Thoracic aorta (tissue), 2 donors: ENCODE data around the gene DNM1. TPM values are rescaled to one million over a fixed set of nuclear protein-coding genes. Genes with fewer than 3 reads are reported as not detected.

Source experiments
- ATAC-seq: fragments of 150-250 bp; one replicate; pipeline ENCODE4 v1.8.0; 2017; ENCODE audit warnings: low read depth; ENCODE audit not compliant: insufficient number of reproducible peaks, low FRiP score
- DNase-seq: peaks from one replicate; pipeline ENCODE4 v3.0.0-alpha.2; 2020; ENCODE audit warnings: low spot score
- H3K27ac ChIP-seq, 2 donors: fragments of 200-600 bp; sonication (generic); 1 replicate in 1 of 2; 2 replicates in 1 of 2; pipeline ENCODE4 v1.5.1; 2016; ENCODE audit warnings: mild to moderate bottlenecking in 2 of 2, moderate library complexity in 2 of 2
- H3K27me3 ChIP-seq: fragments of 200-600 bp; sonication (generic); replicated peaks from 2 replicates; pipeline ENCODE4 v1.6.0; 2016; ENCODE audit warnings: mild to moderate bottlenecking; ENCODE audit not compliant: insufficient read depth
- H3K36me3 ChIP-seq: fragments of 200-600 bp; sonication (generic); one replicate; pipeline ENCODE4 v1.5.1; 2016
- H3K4me1 ChIP-seq, 2 donors: fragments of 200-600 bp; sonication (generic); 1 replicate in 1 of 2; 2 replicates in 1 of 2; pipeline versions ENCODE4 v1.5.1 to v1.6.0; 2016; ENCODE audit warnings: low read depth in 2 of 2, mild to moderate bottlenecking in 1 of 2; ENCODE audit not compliant: control insufficient read depth in 1 of 2
- H3K4me3 ChIP-seq: fragments of 200-600 bp; sonication (generic); 2 replicates; pipeline ENCODE4 v1.5.1; 2016; ENCODE audit warnings: mild to moderate bottlenecking
- H3K9me3 ChIP-seq: fragments of 200-600 bp; sonication (generic); 2 replicates; pipeline ENCODE4 v1.5.1; 2016
- CTCF ChIP-seq: fragments of 200-600 bp; sonication (generic); IDR thresholded peaks from one replicate; pipeline ENCODE4 v1.5.1; 2019; ENCODE audit warnings: antibody characterized with exemption
- total RNA-seq, 2 donors: library from RNA; depleted of rRNA; stranded (reverse); fragments of >200 nt; gene quantifications; one replicate each; pipeline versions ENCODE4 v1.1.0 to v1.2.3, GENCODE V29; 2016

The DNM1 gene
- total RNA-seq, 2 donors from 2014 or later, result 7.2 to 9.7 TPM

DNA sequence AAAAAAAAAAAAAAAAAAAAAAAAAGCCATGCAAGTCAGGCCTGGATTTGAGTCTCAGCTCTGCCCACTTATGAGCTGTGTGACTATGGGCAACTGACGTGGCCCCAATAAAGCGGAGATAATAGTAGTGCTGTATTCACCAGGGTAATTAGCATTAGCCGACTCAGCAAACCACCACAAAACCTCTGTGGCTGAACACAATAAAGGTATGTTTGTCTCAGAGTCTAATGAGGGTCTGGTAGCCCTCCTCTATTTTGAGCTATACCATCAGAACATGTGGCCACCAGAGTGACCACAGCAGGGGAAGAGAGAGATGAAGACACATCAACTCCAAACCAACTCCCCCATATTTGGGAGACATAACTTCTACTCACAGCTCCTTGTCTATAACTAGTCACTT is 88.8 kb downstream of the DNM1 start:
- no peaks in the 10 kb centered on the region for H3K4me1 ChIP-seq
- TF ChIP-seq CTCF, result no peak
- H3K27me3 ChIP-seq, result no peaks in the 10 kb centered on the region
- no peaks in the 10 kb centered on the region for H3K9me3 ChIP-seq
- DNase-seq (no peak), ATAC-seq (no peak)
- no peak overlapping the region for H3K4me3 ChIP-seq
- peaks cover 8% of the 10 kb centered on the region for H3K36me3 ChIP-seq
- no peak overlapping the region for H3K27ac ChIP-seq

DNA sequence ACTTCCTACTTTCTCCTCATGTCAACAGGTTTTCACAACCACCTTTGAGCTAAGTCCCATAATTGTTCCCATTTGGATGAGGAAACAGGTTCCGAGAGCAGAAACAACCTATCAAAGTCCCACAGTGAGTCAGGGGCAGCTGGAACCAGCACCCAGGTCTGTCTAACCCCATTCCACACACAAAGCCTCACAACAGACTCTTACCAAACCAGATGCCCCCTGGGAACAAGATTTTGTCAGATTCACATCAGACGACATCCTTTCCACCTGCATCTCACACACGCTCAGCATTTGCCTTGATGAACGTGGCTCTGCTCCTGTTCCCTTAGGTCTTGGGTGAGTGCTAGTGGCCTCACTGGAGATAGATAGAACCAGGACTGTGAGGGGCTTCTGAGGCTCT is 89.9 kb downstream of the DNM1 start:
- peaks cover 6% of the 10 kb centered on the region for H3K36me3 ChIP-seq
- no peaks in the 10 kb centered on the region for H3K4me1 ChIP-seq
- TF ChIP-seq CTCF, result no peak
- H3K9me3 ChIP-seq, result no peaks in the 10 kb centered on the region
- DNase-seq (no peak), ATAC-seq (no peak)
- H3K4me3 ChIP-seq, result no peak overlapping the region
- H3K27me3 ChIP-seq, result no peaks in the 10 kb centered on the region
- no peak overlapping the region for H3K27ac ChIP-seq

DNA sequence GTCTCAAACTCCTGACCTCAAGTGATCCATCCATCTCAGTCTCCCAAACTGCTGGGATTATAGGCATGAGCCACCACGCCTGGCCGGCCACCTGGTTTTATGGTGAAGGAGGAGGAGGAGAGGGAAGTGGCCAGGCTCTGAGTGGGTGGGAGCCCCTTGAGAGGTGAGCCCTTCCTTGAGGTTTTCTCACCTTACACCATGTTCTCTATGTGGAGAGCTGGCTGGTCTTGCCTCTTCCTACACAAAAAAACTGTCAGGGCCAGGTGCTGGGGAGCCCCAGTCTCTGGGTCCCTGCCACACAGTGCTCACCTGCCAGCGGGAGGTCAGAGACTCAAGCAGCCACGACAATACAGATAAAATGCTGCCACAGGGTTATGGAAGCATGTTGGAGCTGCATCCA is 91.0 kb downstream of the DNM1 start:
- DNase-seq (no peak), ATAC-seq (no peak)
- Histone ChIP-seq H3K36me3 (no peaks in the 10 kb centered on the region), H3K27me3 (no peaks in the 10 kb centered on the region), H3K4me3 (no peak overlapping the region), H3K9me3 (no peaks in the 10 kb centered on the region), H3K4me1 (no peaks in the 10 kb centered on the region), H3K27ac (no peak overlapping the region)
- TF ChIP-seq CTCF, result no peak

DNA sequence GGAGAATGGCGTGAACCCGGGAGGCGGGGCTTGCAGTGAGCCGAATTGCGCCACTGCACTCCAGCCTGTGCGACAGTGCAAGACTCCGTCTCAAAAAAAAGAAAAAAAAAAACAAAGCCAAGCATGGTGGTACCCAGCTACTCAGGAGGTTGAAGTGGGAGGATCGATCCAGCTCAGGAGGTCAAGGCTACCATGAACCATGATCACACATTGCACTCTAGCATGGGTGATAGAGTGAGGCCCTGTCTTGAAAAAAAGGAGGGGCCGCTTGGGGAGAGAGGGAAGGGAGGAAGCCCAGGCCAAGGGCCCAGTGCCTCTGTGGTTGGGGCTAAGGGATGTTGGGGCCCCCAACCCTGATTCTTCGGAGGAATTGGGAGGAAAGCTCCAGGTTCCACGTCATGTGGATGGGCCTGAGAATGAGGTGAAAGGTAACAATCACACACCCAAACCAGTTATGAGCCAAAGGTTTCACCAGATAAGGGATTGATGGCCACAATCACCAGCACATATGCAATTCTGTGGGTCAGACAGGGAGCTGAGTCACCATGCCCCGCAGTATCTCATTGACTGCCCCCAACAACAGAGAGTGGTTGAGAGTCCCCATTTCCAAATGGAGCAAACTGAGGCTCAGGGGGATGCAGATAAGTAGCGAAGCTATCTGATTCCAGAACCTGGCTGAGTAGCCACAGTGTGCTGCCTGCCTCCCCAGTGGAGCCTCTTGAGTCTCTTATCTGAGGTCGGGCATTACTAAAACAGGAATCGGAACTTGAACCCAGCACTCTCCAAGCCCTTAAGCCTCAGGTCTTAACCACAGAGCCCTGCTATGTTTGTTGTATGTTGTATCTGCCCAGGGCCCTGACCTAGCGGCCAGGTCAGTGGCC is 93.4 kb downstream of the DNM1 start:
- Histone ChIP-seq H3K4me1 (no peaks in the 10 kb centered on the region), H3K27ac (no peak overlapping the region), H3K9me3 (no peaks in the 10 kb centered on the region), H3K36me3 (no peaks in the 10 kb centered on the region), H3K27me3 (no peaks in the 10 kb centered on the region), H3K4me3 (no peak overlapping the region)
- TF ChIP-seq CTCF, result no peak
- DNase-seq (no peak), ATAC-seq (no peak)

GRCh38 chr9:128297221-128297773 is 94.1 kb downstream of the DNM1 start:
- H3K9me3 ChIP-seq, result no peaks in the 10 kb centered on the region
- no peaks in the 10 kb centered on the region for H3K27me3 ChIP-seq
- no peak overlapping the region for H3K27ac ChIP-seq
- H3K4me1 ChIP-seq, result no peaks in the 10 kb centered on the region
- H3K4me3 ChIP-seq, result no peak overlapping the region
- TF ChIP-seq CTCF, result no peak
- H3K36me3 ChIP-seq, result no peaks in the 10 kb centered on the region
- ATAC-seq (no peak), DNase-seq (no peak)
